NCI-H2196 (cell line): ENCODE measurements around the gene NUP214.
"Not testable (repeated sequence)": the region's sequence is repeated elsewhere in the genome, so short reads cannot be mapped to it uniquely, and the experiment has no call there.

ENCODE experiments used
- DNase-seq: peaks from one replicate; lab custom pipeline; 2025; ENCODE audit not compliant: unreplicated experiment; lab: John Stamatoyannopoulos, UW

NUP214 gene

DNA sequence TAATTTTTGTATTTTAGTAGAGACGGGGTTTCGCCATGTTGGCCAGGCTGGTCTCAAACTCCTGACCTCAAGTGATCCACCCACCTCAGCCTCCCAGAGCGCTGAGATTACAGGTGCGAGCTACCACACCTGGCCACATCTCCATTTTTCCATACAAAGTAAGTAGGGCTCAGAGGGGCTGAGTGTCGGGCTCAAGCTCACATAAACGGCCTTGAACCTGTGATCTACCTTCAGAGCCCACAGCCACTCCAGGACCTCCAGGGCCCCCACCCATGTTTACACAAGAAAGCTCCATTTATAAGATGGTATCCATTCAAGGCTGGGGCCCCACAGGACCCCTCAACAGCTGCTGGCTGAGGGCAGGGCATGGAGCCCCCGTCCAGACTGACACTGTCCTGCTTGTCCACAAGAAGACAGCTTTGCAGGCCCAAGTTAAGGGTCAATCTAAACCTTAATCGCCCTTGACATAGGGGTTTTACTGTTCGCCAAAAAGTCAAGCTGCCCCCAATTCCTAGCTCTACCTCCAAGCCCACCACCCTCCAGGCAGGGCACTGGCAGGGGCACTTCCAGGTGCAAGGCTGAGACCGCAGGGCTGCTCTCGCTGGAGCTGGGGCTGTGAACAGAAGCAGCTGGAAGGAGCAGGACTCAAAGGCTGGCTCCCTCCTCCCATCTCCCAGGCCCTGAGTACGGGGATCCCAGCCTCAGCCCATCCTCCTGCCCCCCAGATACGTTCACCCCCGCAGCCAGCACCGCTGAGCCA lies 132.1 kb downstream of the NUP214 start:
- no peak for DNase-seq

GRCh38 chr9:131258186-131258585 lies 132.8 kb downstream of the NUP214 start:
- no peak for DNase-seq

DNA sequence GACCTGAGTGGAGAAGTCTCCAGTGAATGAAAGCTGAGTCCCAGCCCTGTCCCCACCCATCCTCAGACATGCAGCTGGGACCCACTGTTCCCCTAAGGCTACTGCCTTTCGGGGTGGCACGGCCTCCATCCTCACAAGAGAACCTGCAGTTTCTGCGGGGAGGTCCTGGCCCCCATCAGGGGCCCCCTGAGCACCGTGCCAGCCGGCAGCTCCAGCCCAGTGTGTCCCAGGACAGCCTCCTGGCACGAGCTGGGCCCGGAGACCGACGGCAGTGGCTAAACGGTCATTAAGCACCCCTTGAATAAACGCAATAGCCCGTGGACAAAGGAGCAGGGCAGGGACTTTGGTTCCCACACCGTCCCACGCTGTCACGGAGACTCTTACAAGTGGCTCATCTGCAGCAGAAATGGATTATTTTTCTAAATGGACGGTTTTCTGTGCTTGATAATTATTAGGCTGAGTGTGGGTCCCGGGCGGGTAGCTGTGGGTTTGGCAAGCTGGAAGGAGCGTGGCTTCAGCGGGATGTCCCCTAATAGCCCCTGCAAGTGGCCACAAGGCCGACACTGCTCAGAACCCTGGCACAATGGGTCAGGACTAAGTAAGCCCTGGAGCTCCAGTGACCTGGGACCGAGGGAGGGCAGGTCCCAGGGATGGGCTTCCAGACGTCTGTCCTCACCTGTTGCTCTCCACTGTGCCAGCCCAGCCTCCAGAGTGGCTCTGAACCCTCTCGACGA lies 133.5 kb downstream of the NUP214 start:
- DNase-seq: no peak

- DNase-seq: no peak
These were observed 134.1 kb downstream of the NUP214 start for GRCh38 chr9:131259432-131259898.

DNA sequence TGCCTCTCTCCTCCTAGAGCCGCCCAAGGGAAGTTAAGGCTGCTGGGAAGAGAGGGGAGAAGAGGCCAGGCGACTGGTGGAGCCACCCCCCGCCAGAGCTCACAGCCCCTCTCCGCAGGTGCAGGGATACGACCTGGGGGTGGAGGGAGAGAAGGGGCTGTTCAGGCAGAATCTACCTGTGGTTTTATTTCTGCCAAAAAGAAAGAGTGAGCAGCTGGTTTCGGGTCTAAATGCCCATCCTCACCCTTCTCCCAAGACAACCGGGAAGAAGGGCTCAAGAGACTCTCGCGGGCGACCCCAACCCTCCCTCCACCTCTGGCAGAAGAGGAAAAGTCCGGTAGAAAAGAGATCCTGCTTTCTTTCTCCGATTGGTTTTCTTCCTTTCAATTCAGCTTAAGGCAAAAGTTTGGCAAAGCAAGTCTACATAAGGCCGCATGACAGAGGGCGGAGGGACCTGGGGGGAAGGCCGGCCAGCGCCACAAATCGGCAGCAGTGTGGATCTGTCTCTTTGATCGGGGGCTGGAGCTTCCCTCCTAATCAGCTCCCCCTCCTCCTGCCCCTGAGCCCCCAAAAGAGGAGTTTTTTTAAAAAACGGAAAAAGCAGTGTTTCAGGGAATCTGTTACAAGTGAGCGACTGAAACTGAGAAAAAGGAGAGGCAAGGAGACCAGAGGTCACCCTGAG lies 134.7 kb downstream of the NUP214 start:
- DNase-seq: no peak

GRCh38 chr9:131260751-131261452 lies 135.5 kb downstream of the NUP214 start:
- no peak for DNase-seq

DNA sequence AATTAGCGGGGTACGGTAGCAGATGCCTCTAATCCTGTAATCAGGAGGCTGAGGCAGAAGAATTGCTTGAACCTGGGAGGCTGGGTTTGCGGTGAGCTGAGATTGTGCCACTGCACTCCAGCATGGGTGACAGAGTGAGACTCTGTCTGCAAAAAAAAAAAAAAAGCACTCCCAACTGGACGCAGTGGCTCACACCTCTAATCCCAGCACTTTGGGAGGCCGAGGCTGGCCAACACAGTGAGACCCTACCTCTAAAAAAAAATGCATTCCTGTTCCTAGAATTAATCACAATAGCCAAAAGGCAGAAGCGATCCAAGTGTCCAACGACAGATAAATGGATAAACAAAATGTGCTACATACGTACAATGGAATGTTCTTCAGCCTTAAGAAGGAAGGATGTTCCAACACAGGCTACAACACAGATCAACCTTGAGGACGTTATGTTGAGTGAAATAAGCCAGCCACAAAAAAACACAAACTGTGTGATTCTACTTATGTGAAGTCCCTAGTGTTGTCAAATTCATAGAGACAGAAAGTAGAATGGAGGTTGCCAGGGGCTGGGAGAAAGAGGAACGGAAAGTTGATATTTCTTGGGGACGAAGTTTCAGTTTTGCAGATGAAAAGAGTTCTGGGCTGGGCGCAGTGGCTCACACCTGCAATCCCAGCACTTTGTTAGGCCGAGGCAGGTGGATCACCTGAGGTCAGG lies 137.1 kb downstream of the NUP214 start:
- no peak for DNase-seq

- DNase-seq: not testable (repeated sequence)
These were observed 137.6 kb downstream of the NUP214 start for GRCh38 chr9:131263033-131263343.

GRCh38 chr9:131263701-131264100 lies 138.3 kb downstream of the NUP214 start:
- DNase-seq: no peak

DNA sequence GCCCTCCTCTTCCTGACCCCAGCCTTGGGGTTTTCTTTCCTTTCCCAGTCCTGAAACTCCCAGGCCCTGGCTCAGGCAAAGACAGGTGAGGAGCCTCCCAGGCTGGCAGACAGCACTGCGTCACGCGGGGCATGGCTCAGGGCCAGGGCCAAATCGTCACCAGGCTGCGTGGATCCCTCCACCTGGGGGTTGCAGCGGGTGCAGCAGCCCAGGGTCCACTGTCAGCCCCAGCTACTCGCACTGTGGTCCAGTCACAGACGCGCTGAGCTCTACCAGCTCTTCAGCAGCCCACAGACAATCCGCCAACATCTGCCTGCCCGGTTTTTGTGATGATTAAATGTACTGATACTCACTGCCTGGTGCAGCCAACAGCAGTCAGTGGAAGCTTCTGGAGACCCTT lies 138.8 kb downstream of the NUP214 start:
- no peak for DNase-seq

DNA sequence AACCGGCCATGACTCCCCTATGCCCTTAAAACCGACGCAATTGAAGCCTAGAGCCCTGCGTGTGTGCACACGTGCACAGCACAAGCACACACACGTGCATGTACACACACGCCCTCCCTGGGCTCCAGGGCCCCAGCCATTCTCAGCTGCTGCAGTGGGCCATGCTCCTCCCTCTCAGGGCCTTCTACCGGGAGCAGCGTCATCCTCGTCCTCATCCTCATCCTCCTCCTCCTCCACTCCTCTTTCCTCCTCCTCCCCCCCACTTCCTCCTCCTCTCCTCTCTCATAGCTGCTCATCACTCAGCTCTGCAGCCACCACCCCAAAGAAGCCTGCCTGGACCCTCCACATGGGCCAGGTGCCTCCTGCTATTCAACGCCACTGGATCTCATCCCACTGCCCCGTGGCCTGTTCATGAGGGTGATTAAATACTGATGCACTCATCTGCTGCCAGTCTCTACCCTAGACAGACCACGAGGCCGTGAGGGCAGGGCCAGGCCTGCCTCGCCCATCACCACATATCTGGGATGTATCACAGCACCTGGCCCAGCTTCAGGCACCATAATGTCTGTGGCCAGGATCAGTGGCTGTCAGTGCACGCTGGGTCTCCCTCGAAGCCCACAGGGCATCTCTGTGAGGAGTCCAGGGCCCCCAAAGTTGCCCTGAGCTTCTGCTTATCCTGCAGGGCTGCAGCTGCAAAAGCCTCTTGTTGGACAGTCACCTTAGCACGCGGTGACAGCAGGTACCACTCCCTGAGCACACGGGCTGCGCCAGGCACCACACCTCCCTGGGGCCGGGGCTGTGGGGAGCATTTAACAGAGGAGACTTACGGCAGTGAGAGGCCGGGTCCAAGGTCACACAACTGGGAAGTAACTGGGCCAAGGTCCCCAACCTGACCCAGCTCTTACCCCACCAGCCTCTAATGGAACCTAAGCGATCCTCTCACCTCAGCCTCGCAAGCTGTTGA lies 141.2 kb downstream of the NUP214 start:
- no peak for DNase-seq

GRCh38 chr9:131270171-131271015 lies 145.0 kb downstream of the NUP214 start:
- no peak for DNase-seq

DNA sequence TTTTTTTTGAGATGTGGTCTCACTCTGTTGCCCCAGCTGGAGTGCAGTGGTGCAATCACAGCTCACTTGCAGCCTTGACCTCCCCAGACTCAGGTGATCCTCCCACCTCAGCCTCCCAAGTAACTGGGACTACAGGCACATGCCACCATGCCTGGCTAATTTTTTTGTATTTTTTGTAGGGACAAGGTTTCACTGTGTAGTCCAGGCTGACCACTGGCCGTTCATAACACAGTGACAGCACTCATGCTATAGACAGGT lies 145.6 kb downstream of the NUP214 start:
- DNase-seq: not testable (repeated sequence)

- DNase-seq: no peak
These were observed 146.1 kb downstream of the NUP214 start for GRCh38 chr9:131271506-131271931.

DNA sequence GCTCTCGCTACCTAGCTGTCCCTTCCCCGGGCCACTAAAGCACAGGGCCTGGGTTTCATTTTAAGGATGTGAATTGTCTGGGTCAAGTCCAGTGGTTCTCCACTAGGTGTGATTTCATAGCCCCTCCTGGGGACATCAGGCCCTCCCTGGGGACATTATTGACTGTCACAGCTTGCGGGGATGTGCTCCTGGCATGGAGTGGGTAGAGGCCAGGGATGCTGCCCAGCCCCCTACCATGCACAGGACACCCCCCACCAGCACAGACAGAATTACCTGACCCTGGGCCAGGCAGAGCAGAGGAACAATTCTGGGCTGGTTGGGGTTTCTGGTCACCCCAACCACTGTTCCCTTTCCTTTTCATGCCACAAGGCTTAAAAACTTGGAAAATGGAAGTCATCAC lies 146.8 kb downstream of the NUP214 start:
- no peak for DNase-seq

DNA sequence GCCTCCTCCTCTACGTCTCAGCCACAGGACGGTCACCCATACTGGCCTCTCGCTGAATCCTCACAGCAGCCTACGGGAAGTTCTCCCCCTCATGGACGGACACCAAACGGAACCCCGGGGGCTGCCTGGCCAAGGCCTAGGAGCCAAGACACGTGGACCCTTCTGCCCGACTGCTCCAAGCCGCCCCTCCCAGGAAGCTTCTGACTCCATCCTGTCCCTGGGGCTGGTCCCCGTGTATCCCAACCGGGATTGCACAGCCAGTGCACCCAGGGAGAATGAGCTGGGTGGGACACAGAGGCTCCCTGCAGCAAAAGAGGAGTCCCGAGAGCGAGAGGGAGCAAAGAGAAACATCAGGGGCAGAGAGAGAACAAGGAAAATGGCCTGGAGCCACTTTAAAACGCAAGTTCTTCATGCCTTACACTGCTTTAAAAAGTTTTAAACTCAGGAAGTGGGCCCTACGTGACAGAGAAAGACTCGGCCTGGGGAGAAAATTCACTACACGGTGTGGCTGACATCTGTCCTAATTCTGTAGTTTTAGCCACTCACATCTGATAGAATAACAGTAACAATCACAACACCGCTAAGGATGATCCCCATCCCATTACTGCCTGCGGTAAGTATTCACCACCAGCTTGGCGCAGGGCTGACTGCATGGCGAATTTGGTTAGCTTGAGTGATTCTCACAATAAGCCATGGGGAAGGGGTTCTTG lies 147.9 kb downstream of the NUP214 start:
- DNase-seq: no peak

- DNase-seq: no peak
These were observed 148.7 kb downstream of the NUP214 start for GRCh38 chr9:131273856-131274673.
